ENCODE results near the gene CDKN2B-AS1.

GRCh38 chr9:22002038-22002437, 7.4 kb downstream of the CDKN2B-AS1 start:
- no peak for TF ChIP-seq CTCF (IDR thresholded peaks at IDR 0.05)
- TF ChIP-seq EZH2 (IDR thresholded peaks at IDR 0.05; ENCODE audit: borderline replicate concordance, insufficient read depth, low read depth, low read length, poor library complexity, severe bottlenecking), result no peak
